Neural cell (in vitro differentiated cells): ENCODE measurements around the gene C14orf132. TPM values are rescaled to one million over a fixed set of nuclear protein-coding genes. Genes with fewer than 3 reads are reported as not detected.

Experiments
- H2AFZ ChIP-seq: fragments of 200-600, 300-800 bp; sonication (generic), shearing (Covaris generic); 2 replicates; pipeline ENCODE4 v1.6.0; 2014; ENCODE audit warnings: low read depth, mild to moderate bottlenecking, antibody characterized with exemption, low read length, moderate library complexity
- H3F3A ChIP-seq: fragments of 200-600 bp; shearing (Covaris generic); 2 replicates; pipeline ENCODE4 v1.6.1; 2016; ENCODE audit warnings: mild to moderate bottlenecking, moderate library complexity, mixed read lengths, antibody characterized with exemption, low read length; ENCODE audit not compliant: insufficient read depth, poor library complexity, severe bottlenecking
- H3K27ac ChIP-seq: fragments of 200-600, 300-800 bp; sonication (generic), shearing (Covaris generic); 2 replicates; pipeline ENCODE4 v1.5.1; 2014; ENCODE audit warnings: mild to moderate bottlenecking, low read length, moderate library complexity
- H3K27me3 ChIP-seq: fragments of 300-800, 200-600 bp; sonication (generic), shearing (Covaris generic); 2 replicates; pipeline ENCODE4 v1.6.0; 2014; ENCODE audit warnings: mild to moderate bottlenecking, low read depth, low read length, moderate library complexity; ENCODE audit not compliant: insufficient read depth
- H3K36me3 ChIP-seq: fragments of 300-800, 200-600 bp; sonication (generic), shearing (Covaris generic); 2 replicates; pipeline ENCODE4 v1.5.1; 2014; ENCODE audit warnings: mild to moderate bottlenecking, antibody characterized with exemption, low read length, moderate library complexity; ENCODE audit not compliant: insufficient read depth
- H3K4me2 ChIP-seq: fragments of 300-800, 200-600 bp; sonication (generic), shearing (Covaris generic); 2 replicates; pipeline ENCODE4 v1.6.0; 2014; ENCODE audit warnings: mild to moderate bottlenecking, low read length
- H3K4me3 ChIP-seq: fragments of 300-800, 200-600 bp; sonication (generic), shearing (Covaris generic); 2 replicates; pipeline ENCODE4 v1.5.1; 2014; ENCODE audit warnings: mild to moderate bottlenecking, low read length, moderate library complexity
- H3K79me2 ChIP-seq: fragments of 200-600 bp; shearing (Covaris generic); replicated peaks from 2 replicates; pipeline ENCODE4 v1.6.0; 2014; ENCODE audit warnings: mild to moderate bottlenecking, low read length, moderate library complexity; ENCODE audit not compliant: insufficient read depth
- H3K9ac ChIP-seq: fragments of 300-800, 200-600 bp; sonication (generic), shearing (Covaris generic); 2 replicates; pipeline ENCODE4 v1.6.1; 2016; ENCODE audit warnings: mild to moderate bottlenecking, low read length, mixed read lengths
- H3K9me2 ChIP-seq: fragments of 200-600 bp; shearing (Covaris generic); 2 replicates; pipeline ENCODE4 v1.6.1; 2016; ENCODE audit warnings: mild to moderate bottlenecking, low read length, mixed read lengths; ENCODE audit not compliant: insufficient read depth
- H3K9me3 ChIP-seq: fragments of 200-600, 300-800 bp; sonication (generic), shearing (Covaris generic); 2 replicates; pipeline ENCODE4 v1.6.1; 2016; ENCODE audit warnings: mild to moderate bottlenecking, mixed run types, low read length, moderate library complexity, mixed read lengths
- H4K20me1 ChIP-seq: fragments of 200-600 bp; shearing (Covaris generic); 2 replicates; pipeline ENCODE4 v1.6.1; 2016; ENCODE audit warnings: mild to moderate bottlenecking, mixed run types; ENCODE audit not compliant: insufficient read depth
- EP300 ChIP-seq: fragments of 450-650 bp; conservative IDR thresholded peaks from 2 replicates; pipeline ENCODE4 v1.6.1; 2014; ENCODE audit warnings: antibody characterized with exemption, mild to moderate bottlenecking, moderate library complexity; ENCODE audit not compliant: poor library complexity, severe bottlenecking
- EZH2 ChIP-seq: fragments of 200-600, 300-800 bp; shearing (Covaris generic), sonication (generic); IDR thresholded peaks from 2 replicates; pipeline ENCODE4 v1.6.1; 2014; ENCODE audit warnings: antibody characterized with exemption, low read length, borderline replicate concordance, mild to moderate bottlenecking; ENCODE audit not compliant: insufficient read depth, poor library complexity, severe bottlenecking
- MXI1 ChIP-seq: fragments of 450-650 bp; conservative IDR thresholded peaks from 2 replicates; pipeline ENCODE4 v1.6.1; 2014; ENCODE audit warnings: antibody characterized with exemption, mild to moderate bottlenecking; ENCODE audit not compliant: poor library complexity, severe bottlenecking
- POLR2AphosphoS5 ChIP-seq: IDR thresholded peaks from 2 replicates; pipeline ENCODE4 v1.6.1; 2012
- RAD21 ChIP-seq: fragments of 450-650 bp; conservative IDR thresholded peaks from 2 replicates; pipeline ENCODE4 v1.6.1; 2014; ENCODE audit warnings: antibody characterized with exemption, mild to moderate bottlenecking, moderate library complexity
- REST ChIP-seq: IDR thresholded peaks from 2 replicates; pipeline ENCODE4 v1.6.1; 2012; ENCODE audit warnings: borderline replicate concordance
- SMC3 ChIP-seq: fragments of 450-650 bp; conservative IDR thresholded peaks from 2 replicates; pipeline ENCODE4 v1.6.1; 2014; ENCODE audit warnings: antibody characterized with exemption, mild to moderate bottlenecking, moderate library complexity; ENCODE audit not compliant: poor library complexity
- TAF1 ChIP-seq: IDR thresholded peaks from 2 replicates; pipeline ENCODE4 v1.6.1; 2012; ENCODE audit warnings: low read depth
- polyA plus RNA-seq: library from polyadenylated mRNA; depleted of rRNA; stranded (reverse); fragments of >200 nt; gene quantifications from 2 replicates; pipeline ENCODE4 v1.2.3, GENCODE V29; 2014
- TF ChIP-seq, protein P1 (sequence below): fragments of 450-650 bp; IDR thresholded peaks from 2 replicates; pipeline ENCODE4 v1.5.1; 2014; ENCODE audit warnings: antibody characterized with exemption, mild to moderate bottlenecking, moderate library complexity; ENCODE audit not compliant: poor library complexity, severe bottlenecking

C14orf132 gene
- polyA plus RNA-seq, 1 donor from 2014 or later = 50.1 TPM

DNA sequence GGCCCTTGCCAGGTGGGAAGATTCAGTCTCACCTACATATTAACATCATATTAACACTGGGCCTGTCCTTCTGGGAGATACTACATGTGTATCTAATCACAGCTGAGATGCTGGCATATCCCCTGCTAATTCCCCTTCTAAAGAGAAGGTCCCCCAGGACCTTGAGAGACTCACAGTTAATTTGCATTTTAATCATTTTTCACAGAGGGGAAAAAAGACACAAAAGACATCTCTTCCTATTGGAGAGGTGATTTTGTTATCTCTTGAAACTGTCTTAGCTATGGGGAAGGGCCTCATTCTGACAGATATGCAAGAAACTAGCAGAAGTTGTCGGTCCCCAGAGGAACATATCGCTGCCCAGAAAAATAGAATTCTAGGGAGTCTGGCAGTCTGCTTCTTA lies 7.5 kb downstream of the C14orf132 start:
- no peak overlapping the region for H3K9ac ChIP-seq
- no peak overlapping the region for H3K27ac ChIP-seq
- no peaks in the 10 kb centered on the region for H3K9me3 ChIP-seq
- H3K4me3 ChIP-seq = no peak overlapping the region
- no peaks in the 10 kb centered on the region for H4K20me1 ChIP-seq
- no peaks in the 10 kb centered on the region for H3K36me3 ChIP-seq
- no peaks in the 10 kb centered on the region for H3K27me3 ChIP-seq
- no peaks in the 10 kb centered on the region for H3F3A ChIP-seq
- TF ChIP-seq EZH2 = no peak
- no peak for TF ChIP-seq RAD21
- no peak for TF ChIP-seq TAF1
- no peak for TF ChIP-seq SMC3
- no peak for TF ChIP-seq POLR2AphosphoS5
- H3K9me2 ChIP-seq = no peaks in the 10 kb centered on the region
- no peak overlapping the region for H3K4me2 ChIP-seq
- peaks cover 61% of the 10 kb centered on the region for H3K79me2 ChIP-seq
- no peak overlapping the region for H2AFZ ChIP-seq

DNA sequence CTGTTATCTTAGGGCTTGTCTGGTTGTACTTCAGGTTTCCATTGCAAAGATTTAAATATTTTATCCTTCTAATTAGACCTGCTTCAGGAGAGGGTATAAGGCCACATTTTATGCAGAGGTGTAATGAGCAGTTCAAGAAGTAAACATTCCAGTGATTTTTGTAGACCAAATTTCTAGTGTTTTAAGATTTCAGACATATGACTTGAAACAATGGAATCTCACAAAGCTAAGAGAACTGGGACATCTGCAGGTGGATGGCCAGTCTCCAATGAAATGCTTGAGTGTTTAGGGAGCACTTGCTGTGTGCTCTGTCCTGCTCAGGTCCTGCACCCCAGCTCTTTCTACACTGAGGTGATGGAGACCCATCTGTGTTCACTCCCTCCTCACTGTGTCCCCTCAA lies 7.9 kb downstream of the C14orf132 start:
- no peaks in the 10 kb centered on the region for H3K36me3 ChIP-seq
- no peaks in the 10 kb centered on the region for H4K20me1 ChIP-seq
- H3K9me2 ChIP-seq = no peaks in the 10 kb centered on the region
- H3K4me3 ChIP-seq = no peak overlapping the region
- H3K4me2 ChIP-seq = no peak overlapping the region
- H3K79me2 ChIP-seq = peaks cover 57% of the 10 kb centered on the region
- H3K27me3 ChIP-seq = no peaks in the 10 kb centered on the region
- H3K9ac ChIP-seq = no peak overlapping the region
- no peak overlapping the region for H3K27ac ChIP-seq
- H3F3A ChIP-seq = no peaks in the 10 kb centered on the region
- H3K9me3 ChIP-seq = no peaks in the 10 kb centered on the region
- H2AFZ ChIP-seq = no peak overlapping the region
- no peak for TF ChIP-seq SMC3

GRCh38 chr14:96049932-96050331 lies 10.8 kb downstream of the C14orf132 start:
- Histone ChIP-seq H3K9ac (no peak overlapping the region), H4K20me1 (no peaks in the 10 kb centered on the region), H3K4me3 (no peak overlapping the region), H2AFZ (no peak overlapping the region), H3K9me3 (no peaks in the 10 kb centered on the region), H3F3A (no peaks in the 10 kb centered on the region), H3K79me2 (peaks cover 35% of the 10 kb centered on the region), H3K9me2 (no peaks in the 10 kb centered on the region), H3K27ac (no peak overlapping the region), H3K27me3 (no peaks in the 10 kb centered on the region), H3K4me2 (no peak overlapping the region), H3K36me3 (no peaks in the 10 kb centered on the region)
- TF ChIP-seq RAD21 = no peak
- no peak for TF ChIP-seq EZH2
- TF ChIP-seq SMC3 = no peak
- TF ChIP-seq MXI1 = no peak
- TF ChIP-seq, protein P1, sequence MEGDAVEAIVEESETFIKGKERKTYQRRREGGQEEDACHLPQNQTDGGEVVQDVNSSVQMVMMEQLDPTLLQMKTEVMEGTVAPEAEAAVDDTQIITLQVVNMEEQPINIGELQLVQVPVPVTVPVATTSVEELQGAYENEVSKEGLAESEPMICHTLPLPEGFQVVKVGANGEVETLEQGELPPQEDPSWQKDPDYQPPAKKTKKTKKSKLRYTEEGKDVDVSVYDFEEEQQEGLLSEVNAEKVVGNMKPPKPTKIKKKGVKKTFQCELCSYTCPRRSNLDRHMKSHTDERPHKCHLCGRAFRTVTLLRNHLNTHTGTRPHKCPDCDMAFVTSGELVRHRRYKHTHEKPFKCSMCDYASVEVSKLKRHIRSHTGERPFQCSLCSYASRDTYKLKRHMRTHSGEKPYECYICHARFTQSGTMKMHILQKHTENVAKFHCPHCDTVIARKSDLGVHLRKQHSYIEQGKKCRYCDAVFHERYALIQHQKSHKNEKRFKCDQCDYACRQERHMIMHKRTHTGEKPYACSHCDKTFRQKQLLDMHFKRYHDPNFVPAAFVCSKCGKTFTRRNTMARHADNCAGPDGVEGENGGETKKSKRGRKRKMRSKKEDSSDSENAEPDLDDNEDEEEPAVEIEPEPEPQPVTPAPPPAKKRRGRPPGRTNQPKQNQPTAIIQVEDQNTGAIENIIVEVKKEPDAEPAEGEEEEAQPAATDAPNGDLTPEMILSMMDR = no peak
- TF ChIP-seq POLR2AphosphoS5 = no peak
- no peak for TF ChIP-seq EP300
- no peak for TF ChIP-seq TAF1
- no peak for TF ChIP-seq REST
